ENCODE data around the gene TPK1. TPM values are rescaled to one million over a fixed set of nuclear protein-coding genes. Genes with fewer than 3 reads are reported as not detected.

The TPK1 gene
- total RNA-seq, 3 donors from 2014 or later (not counting 1 experiment from before 2014, with no cell fraction given) = 20.9 to 28.6 (median 25.3) TPM

GRCh38 chr7:144488977-144489376 lies 346.9 kb downstream of the TPK1 start:
- Mint-ChIP-seq H3K9me3 (no peaks in the 10 kb centered on the region), H3K27ac (no peak overlapping the region), H3K36me3 (no peaks in the 10 kb centered on the region), H3K27me3 (ENCODE audit: low read depth in 2 of 2) (no peaks in the 10 kb centered on the region), H3K4me1 (no peaks in the 10 kb centered on the region), H3K4me3 (no peak overlapping the region)
- H3K4me3 ChIP-seq (ENCODE audit: low read length) = no peak overlapping the region
- no peaks in the 10 kb centered on the region for H3K36me3 ChIP-seq (ENCODE audit: control insufficient read depth, insufficient read depth, low read length)
- H3K27ac ChIP-seq (ENCODE audit: low read length) = no peak overlapping the region
- H3K9me3 ChIP-seq (ENCODE audit: control insufficient read depth, insufficient read depth, low read length) = no peaks in the 10 kb centered on the region
- H3K27me3 ChIP-seq (ENCODE audit: control insufficient read depth, insufficient read depth, low read length) = no peaks in the 10 kb centered on the region
- WGBS (ENCODE audit: insufficient coverage) = 100% methylated on average over 2 of the region's 4 CpGs
- ATAC-seq (no peak), DNase-seq (no peak)
- no peaks in the 10 kb centered on the region for H3K4me1 ChIP-seq (ENCODE audit: control insufficient read depth, insufficient read depth, low read length)
- TF ChIP-seq CTCF (IDR thresholded peaks at IDR 0.05) = no peak
- intact Hi-C loops (cut with micrococcal nuclease) = no loop called here

- intact Hi-C loops (cut with micrococcal nuclease) = no loop called here
- H3K9me3 Mint-ChIP-seq = no peaks in the 10 kb centered on the region
Measured at GRCh38 chr7:144487901-144488300, 348.0 kb downstream of the TPK1 start.

GRCh38 chr7:144484445-144484844 lies 351.4 kb downstream of the TPK1 start:
- no peak overlapping the region for H3K27ac ChIP-seq (ENCODE audit: low read length)
- intact Hi-C loops (cut with micrococcal nuclease) = no loop called here
- no peaks in the 10 kb centered on the region for H3K9me3 Mint-ChIP-seq
- no peak for DNase-seq
- WGBS (ENCODE audit: insufficient coverage) = no CpG with 5 or more reads among the region's 2 CpGs
- H3K4me3 ChIP-seq (ENCODE audit: low read length) = no peak overlapping the region
- no peak overlapping the region for H3K4me3 Mint-ChIP-seq
- H3K27me3 ChIP-seq (ENCODE audit: control insufficient read depth, insufficient read depth, low read length) = no peaks in the 10 kb centered on the region
- H3K27me3 Mint-ChIP-seq (ENCODE audit: low read depth in 2 of 2) = no peaks in the 10 kb centered on the region
- H3K4me1 Mint-ChIP-seq = peaks cover 5 to 9% of the 10 kb centered on the region in 2 donors
- H3K9me3 ChIP-seq (ENCODE audit: control insufficient read depth, insufficient read depth, low read length) = no peaks in the 10 kb centered on the region
- no peaks in the 10 kb centered on the region for H3K4me1 ChIP-seq (ENCODE audit: control insufficient read depth, insufficient read depth, low read length)
- ATAC-seq = no peak
- TF ChIP-seq CTCF (IDR thresholded peaks at IDR 0.05) = no peak
- H3K27ac Mint-ChIP-seq = no peak overlapping the region
- H3K36me3 Mint-ChIP-seq = no peaks in the 10 kb centered on the region
- no peaks in the 10 kb centered on the region for H3K36me3 ChIP-seq (ENCODE audit: control insufficient read depth, insufficient read depth, low read length)

More at GRCh38 chr7:144487901-144488300, 348.0 kb downstream of the TPK1 start:
- no peak overlapping the region for H3K27ac Mint-ChIP-seq
- H3K4me3 Mint-ChIP-seq = no peak overlapping the region
- H3K27me3 Mint-ChIP-seq (ENCODE audit: low read depth in 2 of 2) = no peaks in the 10 kb centered on the region
- Histone ChIP-seq H3K27ac (ENCODE audit: low read length) (no peak overlapping the region), H3K36me3 (ENCODE audit: control insufficient read depth, insufficient read depth, low read length) (no peaks in the 10 kb centered on the region), H3K9me3 (ENCODE audit: control insufficient read depth, insufficient read depth, low read length) (no peaks in the 10 kb centered on the region), H3K4me3 (ENCODE audit: low read length) (no peak overlapping the region), H3K4me1 (ENCODE audit: control insufficient read depth, insufficient read depth, low read length) (no peaks in the 10 kb centered on the region), H3K27me3 (ENCODE audit: control insufficient read depth, insufficient read depth, low read length) (no peaks in the 10 kb centered on the region)
- ATAC-seq = no peak
- H3K36me3 Mint-ChIP-seq = no peaks in the 10 kb centered on the region
- no peak for DNase-seq
- WGBS (ENCODE audit: insufficient coverage) = 85% methylated on average over 1 of the region's 3 CpGs
- H3K4me1 Mint-ChIP-seq = peaks cover 4 to 5% of the 10 kb centered on the region in 2 donors
- no peak for TF ChIP-seq CTCF (IDR thresholded peaks at IDR 0.05)

- H3K4me1 ChIP-seq (ENCODE audit: control insufficient read depth, insufficient read depth, low read length) = no peaks in the 10 kb centered on the region
- Mint-ChIP-seq H3K9me3 (no peaks in the 10 kb centered on the region), H3K27ac (no peak overlapping the region), H3K27me3 (ENCODE audit: low read depth in 2 of 2) (no peaks in the 10 kb centered on the region), H3K36me3 (no peaks in the 10 kb centered on the region), H3K4me1 (peaks cover 5 to 9% of the 10 kb centered on the region in 2 donors), H3K4me3 (no peak overlapping the region)
- ATAC-seq (no peak), DNase-seq (no peak)
- no peaks in the 10 kb centered on the region for H3K9me3 ChIP-seq (ENCODE audit: control insufficient read depth, insufficient read depth, low read length)
- no peak for TF ChIP-seq CTCF (IDR thresholded peaks at IDR 0.05)
- H3K36me3 ChIP-seq (ENCODE audit: control insufficient read depth, insufficient read depth, low read length) = no peaks in the 10 kb centered on the region
- 92% methylated on average over 1 of the region's 1 CpG for WGBS (ENCODE audit: insufficient coverage)
- no peak overlapping the region for H3K27ac ChIP-seq (ENCODE audit: low read length)
- no peaks in the 10 kb centered on the region for H3K27me3 ChIP-seq (ENCODE audit: control insufficient read depth, insufficient read depth, low read length)
- intact Hi-C loops (cut with micrococcal nuclease) = no loop called here
- no peak overlapping the region for H3K4me3 ChIP-seq (ENCODE audit: low read length)
Measured at GRCh38 chr7:144483189-144483588, 352.7 kb downstream of the TPK1 start.
